Stomach (tissue), 9 donors: ENCODE results near the gene ELL2. TPM values are rescaled to one million over a fixed set of nuclear protein-coding genes. Genes with fewer than 3 reads are reported as not detected.
"Not testable (repeated sequence)": the region's sequence is repeated elsewhere in the genome, so short reads cannot be mapped to it uniquely, and the experiment has no call there.

ENCODE experiments used
- DNase-seq, 2 donors: peaks; one replicate each; pipeline versions ENCODE4 v3.0.0 to v3.0.0-alpha.2; 2013 to 2019
- H3K27ac ChIP-seq, 5 donors: fragments of 200-600 bp in 4 of 5; sonication (generic) in 4 of 5; one replicate each; pipeline ENCODE4 v1.5.1; 2013 to 2019; ENCODE audit warnings: mild to moderate bottlenecking in 1 of 5, moderate library complexity in 1 of 5
- H3K27me3 ChIP-seq, 3 donors: fragments of 200-600 bp; sonication (generic); one replicate each; pipeline ENCODE4 v1.5.1; 2017 to 2019; ENCODE audit warnings: mixed run types in 1 of 3
- H3K36me3 ChIP-seq, 4 donors: fragments of 200-600 bp; sonication (generic); 1 replicate in 3 of 4; 2 replicates in 1 of 4; pipeline ENCODE4 v1.5.1; 2016 to 2019
- H3K4me1 ChIP-seq, 4 donors: fragments of 200-600 bp; sonication (generic); one replicate each; pipeline ENCODE4 v1.5.1; 2016 to 2019
- H3K4me3 ChIP-seq, 4 donors: fragments of 200-600 bp; sonication (generic) in 3 of 4; one replicate each; pipeline ENCODE4 v1.5.1; 2016 to 2019; ENCODE audit warnings: mild to moderate bottlenecking in 1 of 4
- H3K9me3 ChIP-seq, 4 donors: fragments of 200-600 bp; sonication (generic); one replicate each; pipeline ENCODE4 v1.5.1; 2016 to 2019
- CTCF ChIP-seq, 7 experiments: fragments of 450-650 bp in 4 of 7; fragments of 200-600 bp in 3 of 7; sonication (generic) in 3 of 7; IDR thresholded peaks; one replicate each; pipeline ENCODE4 v1.5.1; 2016 to 2019; ENCODE audit warnings: antibody characterized with exemption in 7 of 7, control low read depth in 2 of 7, mild to moderate bottlenecking in 1 of 7
- EP300 ChIP-seq: sonication (generic); formaldehyde crosslinking; IDR thresholded peaks from one replicate; pipeline ENCODE4 v1.6.1; 2017; ENCODE audit warnings: antibody characterized with exemption
- POLR2A ChIP-seq, 4 donors: fragments of 450-650 bp; IDR thresholded peaks; one replicate each; pipeline ENCODE4 v1.6.1; 2016; ENCODE audit warnings: antibody characterized with exemption in 4 of 4, control low read depth in 2 of 4, mild to moderate bottlenecking in 1 of 4, moderate library complexity in 1 of 4
- POLR2AphosphoS5 ChIP-seq, 3 donors: sonication (generic); formaldehyde crosslinking; IDR thresholded peaks; one replicate each; pipeline ENCODE4 v1.6.1; 2016; ENCODE audit warnings: antibody characterized with exemption in 3 of 3
- WGBS, 5 donors: extraction: QIAGEN DNeasy Blood & Tissue Kit in 3 of 5; methylation state at CpG; one replicate each; pipeline versions ENCODE4 v1.1.5 to v1.1.7; 2013 to 2018; 5-methylcytosine and 5-hydroxymethylcytosine counted together
- intact Hi-C: fragments of 100-400 bp; cut with DNase I; formaldehyde crosslinking; loops from one replicate; pipeline ENCODE4 v1.15.1; 2023; ENCODE audit warnings: low total_unique reads
- polyA plus RNA-seq, 3 donors: library from polyadenylated mRNA; stranded (reverse); fragments of 200-250 nt; gene quantifications; one replicate each; pipeline ENCODE4 v1.2.3, GENCODE V29; 2013
- total RNA-seq, 5 donors: library from RNA; depleted of rRNA; stranded (reverse); fragments of >200 nt; gene quantifications; one replicate each; pipeline versions ENCODE4 v1.1.0 to v1.2.3, GENCODE V29; 2014 to 2016
- donor health status: healthy with polysubstance abuse.
- donor health status: Bipolar disorder and iron deficiency.
- donor health status: healthy.

The ELL2 gene
- total and polyA plus RNA-seq, 8 donors: 24.7 to 279 (median 98.0) TPM

GRCh38 chr5:95928724-95929253, 32.9 kb downstream of the ELL2 start:
- H3K4me3 ChIP-seq: no peak overlapping the region
- intact Hi-C loops: no loop called here
- no peak for TF ChIP-seq POLR2A (IDR thresholded peaks at IDR 0.05)
- TF ChIP-seq EP300: no peak
- no peak for TF ChIP-seq POLR2AphosphoS5 (IDR thresholded peaks at IDR 0.05)
- no peak for TF ChIP-seq CTCF (IDR thresholded peaks at IDR 0.05)
- peaks cover 16 to 86% (median 45%) of the 10 kb centered on the region in 4 donors for H3K4me1 ChIP-seq
- WGBS, 5 donors: 92 to 95% (median 94%) methylated on average over 7 of the region's 7 CpGs
- peak in 1 of 2 donors; percentile 34 for DNase-seq
- H3K9me3 ChIP-seq: no peaks in the 10 kb centered on the region
- no peaks in the 10 kb centered on the region for H3K27me3 ChIP-seq
- peak overlapping the region in 2 of 5 donors; percentile 10 to 58 for H3K27ac ChIP-seq
- peaks cover 0 to 9% (median 2%) of the 10 kb centered on the region in 4 donors for H3K36me3 ChIP-seq

- Histone ChIP-seq H3K9me3 (no peaks in the 10 kb centered on the region), H3K27ac (peak overlapping the region in 2 of 5 donors; percentile 10 to 58), H3K27me3 (no peaks in the 10 kb centered on the region), H3K4me3 (no peak overlapping the region), H3K36me3 (peaks cover 0 to 9% (median 2%) of the 10 kb centered on the region in 4 donors), H3K4me1 (peaks cover 16 to 86% (median 48%) of the 10 kb centered on the region in 4 donors)
- TF ChIP-seq POLR2AphosphoS5 (IDR thresholded peaks at IDR 0.05): no peak
- TF ChIP-seq POLR2A (IDR thresholded peaks at IDR 0.05): no peak
- TF ChIP-seq CTCF (IDR thresholded peaks at IDR 0.05): no peak
- TF ChIP-seq EP300: no peak
- DNase-seq: peak in 1 of 2 donors; percentile 31
- 53 to 68% (median 60%) methylated on average over 6 of the region's 6 CpGs for WGBS, 5 donors
- intact Hi-C loops: no loop called here
These were observed 33.5 kb downstream of the ELL2 start for GRCh38 chr5:95927927-95928723.

GRCh38 chr5:95927300-95927699, 34.4 kb downstream of the ELL2 start:
- intact Hi-C loops, H3K4me3 ChIP-seq, H3K9me3 ChIP-seq, H3K27me3 ChIP-seq, H3K27ac ChIP-seq, DNase-seq: not testable (repeated sequence)
- WGBS, 5 donors: 39 to 93% (median 86%) methylated on average over 4 to 12 of the region's 13 CpGs
- peak in 1 of 3 donors; percentile 73 for TF ChIP-seq POLR2AphosphoS5 (IDR thresholded peaks at IDR 0.05)
- Histone ChIP-seq H3K36me3 (peaks cover 0 to 13% (median 2%) of the 10 kb centered on the region in 4 donors), H3K4me1 (peaks cover 21 to 86% (median 48%) of the 10 kb centered on the region in 4 donors)

GRCh38 chr5:95925939-95926338, 35.7 kb downstream of the ELL2 start:
- H3K4me3 ChIP-seq: no peak overlapping the region
- peaks cover 0 to 13% (median under 1%) of the 10 kb centered on the region in 4 donors for H3K36me3 ChIP-seq
- no peaks in the 10 kb centered on the region for H3K27me3 ChIP-seq
- peaks cover 26 to 85% (median 48%) of the 10 kb centered on the region in 4 donors for H3K4me1 ChIP-seq
- H3K9me3 ChIP-seq: no peaks in the 10 kb centered on the region
- DNase-seq: no peak
- intact Hi-C loops: no loop called here
- TF ChIP-seq CTCF (IDR thresholded peaks at IDR 0.05) (no peak), POLR2A (IDR thresholded peaks at IDR 0.05) (no peak), POLR2AphosphoS5 (IDR thresholded peaks at IDR 0.05) (no peak), EP300 (no peak)
- H3K27ac ChIP-seq: peak overlapping the region in 1 of 5 donors; percentile 48
